H1 (cell line): ENCODE data around the gene CHD2. TPM values are rescaled to one million over a fixed set of nuclear protein-coding genes. Genes with fewer than 3 reads are reported as not detected.

Source experiments
- CTCF ChIA-PET: fragments of 300-600 bp; sonication (Branson Sonifier 250); formaldehyde crosslinking; loops from one replicate; lab custom pipeline; 2021; ENCODE audit not compliant: partially characterized antibody; lab: Charles Lee
- POLR2A ChIA-PET: fragments of 300-600 bp; sonication (Branson Sonifier 250); formaldehyde crosslinking; loops from one replicate; lab custom pipeline; 2021; ENCODE audit warnings: inconsistent platforms; ENCODE audit not compliant: partially characterized antibody; lab: Charles Lee
- DNase-seq, 2 experiments: peaks; one replicate each; pipeline versions ENCODE4 v3.0.0 to v3.0.0-alpha.2; 2010 to 2022; ENCODE audit warnings: low spot score in 2 of 2, low read depth in 1 of 2, mixed read lengths in 1 of 2
- FAIRE-seq: peaks from 2 replicates; lab custom pipeline; 2011; peaks lifted over from hg19 to GRCh38; lab: Jason Lieb, UNC
- H2AFZ ChIP-seq: 2 replicates; pipeline ENCODE4 v1.8.1; 2012; ENCODE audit warnings: low read length, inconsistent platforms
- H2AK5ac ChIP-seq: 2 replicates; pipeline ENCODE4 v1.6.1; 2013; ENCODE audit warnings: low read depth, low read length
- H2BK120ac ChIP-seq: replicated peaks from 2 replicates; pipeline ENCODE3; 2013; ENCODE audit warnings: low read depth, low read length, inconsistent platforms
- H2BK12ac ChIP-seq: 2 replicates; pipeline ENCODE4 v1.6.1; 2013; ENCODE audit warnings: low read depth, low read length
- H2BK15ac ChIP-seq: 2 replicates; pipeline ENCODE4 v1.6.1; 2013; ENCODE audit warnings: low read length
- H2BK20ac ChIP-seq: 2 replicates; pipeline ENCODE4 v1.6.1; 2013; ENCODE audit warnings: low read length
- H2BK5ac ChIP-seq: 2 replicates; pipeline ENCODE4 v1.6.1; 2013; ENCODE audit warnings: low read depth, low read length
- H3K14ac ChIP-seq: 2 replicates; pipeline ENCODE4 v1.6.1; 2013; ENCODE audit warnings: inconsistent platforms; ENCODE audit not compliant: insufficient read length
- H3K18ac ChIP-seq: 2 replicates; pipeline ENCODE4 v1.6.1; 2013; ENCODE audit warnings: low read length; ENCODE audit errors: extremely low read depth
- H3K23ac ChIP-seq: 2 replicates; pipeline ENCODE4 v1.6.1; 2013; ENCODE audit warnings: inconsistent platforms; ENCODE audit not compliant: insufficient read length
- H3K23me2 ChIP-seq: 2 replicates; pipeline ENCODE4 v1.6.1; 2013; ENCODE audit warnings: low read depth, low read length
- H3K27ac ChIP-seq: 2 replicates; pipeline ENCODE4 v1.6.1; 2011; ENCODE audit warnings: low read depth, low read length, inconsistent platforms
- H3K27me3 ChIP-seq, 4 experiments: replicated peaks in 1 of 4; 1 replicate in 1 of 4; 2 replicates in 3 of 4; pipeline versions ENCODE4 v1.6.1 to v1.8.1; 2011 to 2013; ENCODE audit warnings: low read length in 3 of 4, mild to moderate bottlenecking in 3 of 4, inconsistent platforms in 2 of 4, mixed read lengths in 2 of 4, moderate library complexity in 1 of 4; ENCODE audit not compliant: control insufficient read depth in 3 of 4, insufficient read depth in 3 of 4; ENCODE audit errors: extremely low read depth in 1 of 4
- H3K36me3 ChIP-seq, 4 experiments: 2 replicates each; pipeline versions ENCODE4 v1.6.1 to v1.8.1; 2011 to 2013; ENCODE audit warnings: mild to moderate bottlenecking in 4 of 4, low read length in 3 of 4, moderate library complexity in 2 of 4, control low read depth in 1 of 4, inconsistent platforms in 1 of 4; ENCODE audit not compliant: insufficient read depth in 4 of 4, control insufficient read depth in 2 of 4
- H3K4ac ChIP-seq: replicated peaks from 2 replicates; pipeline ENCODE3; 2013; ENCODE audit warnings: low read length, low read depth, mixed read lengths, inconsistent platforms; ENCODE audit not compliant: insufficient read length
- H3K4me1 ChIP-seq, 4 experiments: replicated peaks in 1 of 4; 1 replicate in 1 of 4; 2 replicates in 3 of 4; pipeline versions ENCODE4 v1.6.1 to v1.8.1; 2011 to 2013; ENCODE audit warnings: low read length in 3 of 4, inconsistent platforms in 2 of 4, mixed read lengths in 1 of 4; ENCODE audit not compliant: insufficient read depth in 4 of 4, control insufficient read depth in 3 of 4
- H3K4me2 ChIP-seq, 2 experiments: 2 replicates each; pipeline versions ENCODE4 v1.6.1 to v1.8.1; 2011 to 2013; ENCODE audit warnings: low read depth in 2 of 2, low read length in 2 of 2, control low read depth in 1 of 2, inconsistent platforms in 1 of 2, mild to moderate bottlenecking in 1 of 2; ENCODE audit not compliant: insufficient read depth in 1 of 2
- H3K4me3 ChIP-seq, 4 experiments: fragments of 200-600, 300-600 bp in 1 of 4; sonication (generic), shearing (Covaris generic), sonication (Bioruptor Twin) in 1 of 4; 2 replicates each; pipeline versions ENCODE4 v1.5.1 to v1.8.1; 2011 to 2016; ENCODE audit warnings: low read length in 4 of 4, low read depth in 3 of 4, control low read depth in 2 of 4, inconsistent platforms in 2 of 4, mild to moderate bottlenecking in 2 of 4, mixed read lengths in 1 of 4, moderate library complexity in 1 of 4; ENCODE audit not compliant: insufficient read depth in 2 of 4; ENCODE audit errors: extremely low read depth in 1 of 4
- H3K56ac ChIP-seq: replicated peaks from 2 replicates; pipeline ENCODE3; 2013; ENCODE audit warnings: low read depth, mild to moderate bottlenecking, mixed read lengths, low read length, inconsistent platforms; ENCODE audit not compliant: insufficient read length
- H3K79me1 ChIP-seq: 2 replicates; pipeline ENCODE4 v1.6.1; 2013; ENCODE audit warnings: low read depth, low read length, control low read depth
- H3K79me2 ChIP-seq, 2 experiments: 2 replicates each; pipeline versions ENCODE4 v1.6.1 to v1.8.1; 2012 to 2013; ENCODE audit warnings: low read length in 2 of 2, mild to moderate bottlenecking in 2 of 2, inconsistent platforms in 1 of 2; ENCODE audit not compliant: insufficient read depth in 2 of 2, control insufficient read depth in 1 of 2
- H3K9ac ChIP-seq, 4 experiments: replicated peaks in 1 of 4; 1 replicate in 1 of 4; 2 replicates in 3 of 4; pipeline versions ENCODE4 v1.6.1 to v1.8.1; 2011 to 2013; ENCODE audit warnings: low read depth in 3 of 4, low read length in 3 of 4, control low read depth in 2 of 4, mild to moderate bottlenecking in 2 of 4, moderate library complexity in 2 of 4, inconsistent platforms in 1 of 4; ENCODE audit errors: extremely low read depth in 1 of 4
- H3K9me3 ChIP-seq, 2 experiments: 2 replicates each; pipeline versions ENCODE4 v1.6.1 to v1.8.1; 2012 to 2013; ENCODE audit warnings: mild to moderate bottlenecking in 2 of 2, moderate library complexity in 2 of 2, control low read depth in 1 of 2, inconsistent platforms in 1 of 2, low read depth in 1 of 2, low read length in 1 of 2, mixed read lengths in 1 of 2; ENCODE audit not compliant: insufficient read depth in 2 of 2
- H4K20me1 ChIP-seq, 2 experiments: replicated peaks in 1 of 2; 2 replicates each; pipeline versions ENCODE3 to v1.8.1; 2011 to 2013; ENCODE audit warnings: inconsistent platforms in 2 of 2, low read length in 2 of 2, mild to moderate bottlenecking in 1 of 2; ENCODE audit not compliant: insufficient read depth in 2 of 2, control insufficient read depth in 1 of 2
- H4K5ac ChIP-seq: 2 replicates; pipeline ENCODE4 v1.6.1; 2013; ENCODE audit warnings: low read length, low read depth, mixed read lengths, inconsistent platforms; ENCODE audit not compliant: insufficient read length
- H4K8ac ChIP-seq: 2 replicates; pipeline ENCODE4 v1.8.0; 2013; ENCODE audit warnings: mild to moderate bottlenecking, moderate library complexity, low read length, inconsistent platforms; ENCODE audit not compliant: insufficient read depth; ENCODE audit errors: extremely low read depth
- H4K91ac ChIP-seq: replicated peaks from 2 replicates; pipeline ENCODE3; 2013; ENCODE audit warnings: low read length, mixed read lengths, inconsistent platforms; ENCODE audit not compliant: insufficient read length
- SIN3A ChIP-seq, 2 experiments: IDR thresholded peaks in 1 of 2; conservative IDR thresholded peaks in 1 of 2; 2 replicates each; pipeline ENCODE4 v1.6.1; 2011 to 2012; ENCODE audit warnings: low read length in 2 of 2, improper control_type of control experiment in 1 of 2, low read depth in 1 of 2, mild to moderate bottlenecking in 1 of 2
- YY1 ChIP-seq: IDR thresholded peaks from 2 replicates; pipeline ENCODE4 v1.6.1; 2011; ENCODE audit warnings: low read depth, mild to moderate bottlenecking, low read length
- WGBS, 2 experiments: shearing (Covaris generic) in 1 of 2; methylation state at CpG; one replicate each; pipeline versions ENCODE4 v1.1.6 to v1.1.7; 2013 to 2015; ENCODE audit warnings: low lambda C conversion rate in 2 of 2, mixed read lengths in 2 of 2, inconsistent platforms in 1 of 2, low coverage in 1 of 2, missing lambda C conversion rate in 1 of 2; ENCODE audit not compliant: insufficient replicate concordance in 2 of 2, insufficient coverage in 1 of 2, insufficient read length in 1 of 2; ENCODE audit errors: extremely low coverage in 1 of 2, missing lambda C conversion rate in 1 of 2; 5-methylcytosine and 5-hydroxymethylcytosine counted together
- polyA plus RNA-seq, 7 experiments: library from polyadenylated mRNA; depleted of rRNA in 3 of 7; stranded (reverse) in 5 of 7; unstranded in 2 of 7; fragments of >200 nt in 5 of 7; fragments of 200-250 nt in 2 of 7; gene quantifications; 1 replicate in 5 of 7; 2 replicates in 1 of 7; 4 replicates in 1 of 7; pipeline versions ENCODE4 v1.2.1 to v1.2.3, GENCODE V29; 2011 to 2013; ENCODE audit warnings: missing spikeins in 2 of 7, mixed read lengths in 2 of 7
- total RNA-seq: library from RNA; stranded (reverse); fragmentation: NEBNext Ultra II Directional; extraction: Animal tissue kit (Norgen Biotek cat#: 25700); gene quantifications from 2 replicates; pipeline ENCODE4 v1.2.1, GENCODE V29; 2021

Gene CHD2
- total and polyA plus RNA-seq, 2 of the 8 experiments (the other 6 are each of a cell fraction or from before 2014, with no cell fraction given): 28.8 to 70.0 TPM

GRCh38 chr15:93060336-93061248, 160.5 kb downstream of the CHD2 start:
- Histone ChIP-seq H2AFZ (no peak overlapping the region), H3K23me2 (no peaks in the 10 kb centered on the region), H3K27ac (peak overlapping the region; percentile 25; the same call in 1 of the 2 replicates), H2BK20ac (peak overlapping the region; percentile 93; the same call in 1 of the 2 replicates)
- TF ChIP-seq SIN3A (conservative IDR thresholded peaks at IDR 0.05 in 1 of 2, IDR thresholded peaks at IDR 0.05 in 1 of 2; ENCODE audit: low read depth in 1 of 2, low read length in 2 of 2) (0 out of 4 replicates have a peak, but pooled peaks of 1 of the 2 experiments have one; percentile 23), YY1 (no peak)
- TF ChIP-seq, all 59 proteins: peak for 1
- FAIRE-seq (no peak), DNase-seq (no peak)
- H3K4me3 ChIP-seq: peak overlapping the region in 1 of 4 experiments; percentile 32; a peak in 1 of 8 replicates
- no peak overlapping the region; the same call in 1 of the 2 replicates for H2BK15ac ChIP-seq
- H3K18ac ChIP-seq: peak overlapping the region; percentile 98
- H3K23ac ChIP-seq: no peak overlapping the region
- H2BK12ac ChIP-seq: peak overlapping the region; percentile 97
- H3K9ac ChIP-seq: no peak overlapping the region
- H3K14ac ChIP-seq: no peak overlapping the region
- H4K5ac ChIP-seq: peak overlapping the region; percentile 89
- H3K27me3 ChIP-seq: no peaks in the 10 kb centered on the region
- no peak overlapping the region for H4K8ac ChIP-seq
- ChIA-PET CTCF (interaction anchor here (0.6 to 15.8 kb wide), 18 partner anchors 9 to 1059 kb away, joined by 3 to 119 read pairs (median 4); no protein-coding TSS in a partner anchor), POLR2A (interaction anchor here (0.6 to 6.3 kb wide), 9 partner anchors 10 to 417 kb away, joined by 3 to 62 read pairs (median 5); no protein-coding TSS in a partner anchor)
- peaks cover 11 to 83% of the 10 kb centered on the region in 2 experiments; a peak in 3 of 4 replicates for H3K79me2 ChIP-seq
- peaks cover 21 to 30% of the 10 kb centered on the region in 2 experiments for H4K20me1 ChIP-seq
- H3K4me2 ChIP-seq: peak overlapping the region in 1 of 2 experiments; percentile 79; a peak in 2 of 4 replicates
- peak overlapping the region; percentile 94 for H2BK5ac ChIP-seq
- H3K36me3 ChIP-seq: peaks cover 5 to 74% (median 8%) of the 10 kb centered on the region in 4 experiments
- H3K56ac ChIP-seq: no peak overlapping the region
- H3K4ac ChIP-seq: peak overlapping the region; percentile 27
- WGBS, 2 experiments: 79% methylated on average over 19 of the region's 19 CpGs; no CpG with 5 or more reads in 1 of the 2 experiments
- peak overlapping the region; percentile 24 for H2BK120ac ChIP-seq
- peak overlapping the region; percentile 93 for H4K91ac ChIP-seq
- H3K9me3 ChIP-seq: no peaks in the 10 kb centered on the region
- H3K4me1 ChIP-seq: peaks cover 23 to 69% (median 44%) of the 10 kb centered on the region in 4 experiments
- H3K79me1 ChIP-seq: peaks cover 35% of the 10 kb centered on the region
- H2AK5ac ChIP-seq: peak overlapping the region; percentile 90
